Stimulated activated CD8-positive, alpha-beta memory T cell treated with anti-CD3 and anti-CD28 coated beads, Interleukin-12 subunit alpha, Interleukin-12 subunit beta, amount 100 ng/mL, for 4 hours (primary cell): ENCODE measurements around the gene SLIT2.

Experiments
- DNase-seq: peaks from one replicate; pipeline ENCODE4 v3.0.0-alpha.2; 2020; ENCODE audit warnings: low read depth

The SLIT2 gene, protein sequence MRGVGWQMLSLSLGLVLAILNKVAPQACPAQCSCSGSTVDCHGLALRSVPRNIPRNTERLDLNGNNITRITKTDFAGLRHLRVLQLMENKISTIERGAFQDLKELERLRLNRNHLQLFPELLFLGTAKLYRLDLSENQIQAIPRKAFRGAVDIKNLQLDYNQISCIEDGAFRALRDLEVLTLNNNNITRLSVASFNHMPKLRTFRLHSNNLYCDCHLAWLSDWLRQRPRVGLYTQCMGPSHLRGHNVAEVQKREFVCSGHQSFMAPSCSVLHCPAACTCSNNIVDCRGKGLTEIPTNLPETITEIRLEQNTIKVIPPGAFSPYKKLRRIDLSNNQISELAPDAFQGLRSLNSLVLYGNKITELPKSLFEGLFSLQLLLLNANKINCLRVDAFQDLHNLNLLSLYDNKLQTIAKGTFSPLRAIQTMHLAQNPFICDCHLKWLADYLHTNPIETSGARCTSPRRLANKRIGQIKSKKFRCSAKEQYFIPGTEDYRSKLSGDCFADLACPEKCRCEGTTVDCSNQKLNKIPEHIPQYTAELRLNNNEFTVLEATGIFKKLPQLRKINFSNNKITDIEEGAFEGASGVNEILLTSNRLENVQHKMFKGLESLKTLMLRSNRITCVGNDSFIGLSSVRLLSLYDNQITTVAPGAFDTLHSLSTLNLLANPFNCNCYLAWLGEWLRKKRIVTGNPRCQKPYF (N-terminal part only)

DNA sequence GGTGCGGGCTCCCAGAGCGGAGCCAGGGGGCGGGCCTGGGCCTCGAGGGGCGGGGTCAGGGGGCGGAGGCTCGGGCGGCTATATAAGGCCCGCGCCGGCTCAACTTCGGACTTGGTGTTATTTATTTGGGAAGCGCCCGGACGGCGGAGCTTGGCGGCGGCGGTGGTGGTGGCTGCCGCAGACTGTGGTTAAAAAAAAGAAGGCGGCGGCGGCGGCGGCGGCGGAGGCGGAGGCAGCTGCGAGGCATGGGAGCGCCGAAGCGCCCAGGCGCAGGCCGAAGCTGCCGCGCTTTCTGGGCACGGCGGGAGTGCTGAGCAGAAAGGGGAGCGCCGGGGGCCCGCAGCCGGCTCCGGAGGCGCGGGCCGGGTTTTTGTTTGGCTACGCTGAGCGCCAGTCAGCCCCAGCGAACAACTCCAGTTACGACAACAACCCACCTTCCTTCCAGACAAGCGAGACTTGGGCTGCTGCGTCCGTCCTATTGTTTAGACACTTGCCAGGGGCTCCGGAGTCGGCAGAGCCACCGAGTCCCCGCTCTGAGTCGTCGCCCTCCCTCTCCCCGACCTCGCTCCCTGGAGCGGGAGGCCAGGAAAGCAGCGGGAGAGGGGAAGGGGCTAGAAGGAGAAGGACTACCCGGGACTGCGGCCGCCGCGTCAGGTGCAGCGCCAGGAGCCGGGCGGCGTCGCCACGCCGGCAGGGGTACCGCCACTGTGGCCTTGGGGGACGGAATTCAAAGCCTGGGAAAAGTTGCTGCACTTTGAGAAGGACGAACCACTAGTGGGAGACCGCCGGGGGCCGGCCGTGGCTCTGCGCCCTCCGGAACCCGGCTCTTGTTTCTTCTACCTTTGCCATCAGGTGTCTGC, at the start of gene SLIT2:
Gene SLIT2 (plus strand): TSS at position 110 of the 860 bp plus-strand sequence. CDS start 1,911 bp downstream, outside the sequence.
- DNase-seq = no peak

DNA sequence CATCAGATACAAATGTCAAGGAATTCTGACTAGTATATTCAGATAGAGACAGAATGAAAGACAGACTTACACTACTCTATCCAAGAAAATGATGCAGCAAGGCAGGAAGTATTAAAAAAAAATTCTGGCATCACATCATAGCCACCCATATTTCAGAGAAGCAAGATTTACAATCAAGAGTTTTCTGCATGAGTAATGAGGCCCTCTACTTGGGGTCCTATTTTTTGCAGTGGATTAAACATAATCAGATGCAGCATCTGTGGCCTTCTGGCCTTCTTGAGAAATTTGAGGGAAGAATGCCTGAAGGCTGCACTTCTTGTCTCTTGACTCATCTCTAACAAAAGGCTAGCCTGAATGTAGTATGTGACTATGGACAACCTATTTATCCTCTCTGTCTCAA, 48.2 kb upstream of the SLIT2 start:
- DNase-seq = no peak

DNA sequence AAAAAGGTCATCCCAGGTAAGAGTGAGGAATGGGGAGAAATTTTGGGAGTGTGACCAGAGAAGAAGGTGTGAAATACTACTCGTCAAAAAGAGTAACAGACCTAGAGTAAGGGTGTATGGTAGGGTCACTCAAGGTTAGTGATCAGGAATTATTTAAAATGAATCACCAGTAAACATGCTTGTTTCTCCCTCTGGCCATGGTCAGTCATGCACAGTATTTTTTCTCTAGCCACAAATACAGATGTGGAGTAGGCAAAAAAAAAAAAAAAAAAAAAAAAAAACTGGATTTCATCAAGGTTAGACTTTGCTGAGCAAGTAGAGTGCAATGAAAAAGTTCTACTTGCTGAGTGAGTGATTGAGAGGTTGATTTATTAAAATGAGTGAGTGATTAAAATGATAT, 34.2 kb upstream of the SLIT2 start:
- no peak for DNase-seq

DNA sequence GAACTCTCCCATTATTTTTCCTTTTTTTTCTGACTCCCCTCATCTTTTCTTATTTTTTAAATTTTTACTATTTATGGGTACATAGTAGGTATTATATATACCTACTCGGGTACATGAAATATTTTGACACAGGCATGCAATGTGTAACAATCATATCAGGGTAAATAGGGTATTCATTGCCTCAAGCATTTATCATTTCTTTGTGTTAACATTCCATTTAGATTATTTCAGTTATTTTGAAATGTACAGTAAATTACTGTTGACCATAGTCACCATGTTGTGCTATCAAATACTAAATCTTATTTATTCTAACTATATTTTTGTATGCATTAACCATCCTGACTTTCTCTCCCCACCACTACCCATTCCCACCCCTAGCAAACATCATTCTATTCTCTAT, 33.8 kb upstream of the SLIT2 start:
- DNase-seq = no peak

DNA sequence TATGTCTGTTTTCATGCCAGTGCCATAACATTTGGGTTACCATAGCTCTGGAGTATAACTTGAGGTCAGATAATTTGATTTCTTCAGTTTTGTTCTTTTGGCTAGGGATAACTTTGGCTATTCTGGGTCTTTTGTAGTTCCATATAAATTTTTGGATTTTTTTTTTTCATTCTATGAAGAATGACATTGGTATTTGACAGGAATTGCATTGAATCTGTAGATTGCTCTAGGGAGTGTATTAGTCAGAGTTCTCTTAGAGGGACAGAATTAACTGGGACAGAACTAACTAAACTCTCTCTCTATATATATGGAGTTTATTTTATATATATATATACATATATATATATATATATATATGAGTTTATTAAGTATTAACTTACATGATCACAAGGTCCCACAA, 32.2 kb upstream of the SLIT2 start:
- no peak for DNase-seq

DNA sequence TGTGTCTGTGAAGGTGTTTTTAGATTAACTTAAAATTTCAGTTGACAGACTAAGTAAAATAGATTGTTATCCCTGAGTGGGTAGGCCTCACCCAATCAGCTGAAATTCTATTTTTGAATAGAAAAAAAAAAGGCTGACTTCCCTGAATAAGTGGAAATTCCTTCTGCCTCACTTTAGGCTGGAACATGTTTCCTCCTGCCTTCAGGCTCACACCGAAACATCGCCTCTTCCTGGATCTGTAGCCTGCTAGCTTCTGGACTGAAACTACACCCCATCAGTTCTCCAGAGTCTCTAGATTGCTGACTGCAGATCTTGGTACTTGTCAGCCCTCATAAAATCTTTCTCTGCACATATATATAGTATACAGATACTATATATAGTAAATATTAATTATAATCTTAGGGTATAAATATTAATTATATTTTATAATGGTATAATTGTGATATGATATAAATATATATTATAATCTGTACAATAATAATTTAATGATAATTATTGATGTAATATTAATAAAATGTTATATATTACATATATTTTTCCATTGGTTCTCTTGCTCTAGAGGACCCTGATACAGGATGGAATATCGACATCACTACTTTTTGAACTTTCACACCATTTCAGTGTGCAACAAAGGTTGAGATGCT, 13.7 kb upstream of the SLIT2 start:
- no peak for DNase-seq

DNA sequence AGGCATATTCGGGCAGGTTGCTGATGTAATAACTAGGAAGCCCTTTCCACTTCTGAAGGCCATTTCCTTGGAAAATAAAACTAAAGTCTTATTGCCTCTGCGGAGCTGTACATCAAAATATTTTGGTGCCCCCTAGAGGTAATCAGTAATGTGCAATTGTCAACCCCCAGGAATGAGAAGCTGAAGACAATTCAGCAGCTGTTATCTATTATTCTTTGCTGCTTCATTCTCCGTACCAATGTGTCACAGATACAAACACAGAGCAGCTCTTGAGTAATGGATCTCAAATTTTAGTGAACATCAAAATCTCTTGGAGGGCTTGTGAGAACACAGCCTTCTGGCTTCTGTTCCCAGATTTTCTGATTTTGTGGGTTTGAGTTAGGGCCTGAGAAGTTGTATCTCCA, 3.5 kb upstream of the SLIT2 start:
- no peak for DNase-seq

DNA sequence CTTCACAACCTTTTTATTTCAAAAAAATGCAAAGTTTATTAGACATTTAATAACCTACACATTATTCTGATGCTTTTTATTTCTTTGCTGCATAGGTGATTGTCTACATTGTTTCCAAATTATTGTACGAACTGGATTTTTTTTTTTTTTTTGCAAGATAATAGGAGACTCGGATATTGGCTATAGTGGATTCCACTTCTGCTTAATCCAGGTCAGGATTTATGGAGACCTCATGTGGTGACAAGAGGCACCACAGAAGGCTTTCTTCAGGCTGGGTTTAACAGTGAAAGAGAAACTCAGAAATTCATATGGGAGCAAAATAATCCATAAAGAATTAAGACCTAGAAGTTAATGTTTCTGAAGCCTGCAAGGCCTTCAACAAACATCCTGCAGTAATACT, 2.4 kb upstream of the SLIT2 start:
- no peak for DNase-seq

DNA sequence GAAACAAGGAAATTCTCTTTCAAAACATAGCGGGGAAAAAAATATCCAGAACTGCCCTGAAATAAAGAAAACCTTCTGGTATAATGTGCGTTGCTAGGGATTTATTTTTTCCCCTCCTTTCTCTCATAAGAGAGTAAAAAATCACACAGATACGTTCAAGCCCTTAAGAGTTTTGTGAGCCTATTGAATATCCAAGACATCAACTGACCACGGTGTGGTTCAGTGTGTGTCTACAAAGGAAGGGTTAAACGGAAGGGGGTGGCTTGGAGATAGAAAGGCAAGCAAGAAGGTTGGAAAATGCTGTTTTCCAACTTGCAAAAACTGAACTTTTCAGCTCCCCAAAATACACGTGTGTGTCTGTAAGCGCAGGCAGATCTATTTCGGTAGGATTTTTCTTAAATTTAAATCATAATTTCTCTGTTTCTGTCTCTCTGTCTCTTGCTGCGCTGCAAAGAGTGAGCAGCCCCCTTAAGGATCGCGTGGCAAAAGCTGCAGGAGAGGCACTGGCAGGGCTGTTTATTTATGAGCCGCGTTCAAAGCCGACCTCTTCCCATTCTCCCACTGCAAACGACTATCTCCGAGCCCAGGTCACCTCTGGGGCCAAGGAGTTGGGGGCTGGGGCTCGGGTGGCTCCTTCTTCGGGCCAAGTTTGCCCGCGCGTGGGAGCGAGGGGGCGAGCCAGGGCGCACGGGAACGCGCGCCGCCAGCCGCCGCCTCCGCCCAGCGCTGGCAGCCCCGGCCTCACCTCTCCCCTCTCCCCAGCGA, 492 bp upstream of the SLIT2 start:
- DNase-seq = no peak

DNA sequence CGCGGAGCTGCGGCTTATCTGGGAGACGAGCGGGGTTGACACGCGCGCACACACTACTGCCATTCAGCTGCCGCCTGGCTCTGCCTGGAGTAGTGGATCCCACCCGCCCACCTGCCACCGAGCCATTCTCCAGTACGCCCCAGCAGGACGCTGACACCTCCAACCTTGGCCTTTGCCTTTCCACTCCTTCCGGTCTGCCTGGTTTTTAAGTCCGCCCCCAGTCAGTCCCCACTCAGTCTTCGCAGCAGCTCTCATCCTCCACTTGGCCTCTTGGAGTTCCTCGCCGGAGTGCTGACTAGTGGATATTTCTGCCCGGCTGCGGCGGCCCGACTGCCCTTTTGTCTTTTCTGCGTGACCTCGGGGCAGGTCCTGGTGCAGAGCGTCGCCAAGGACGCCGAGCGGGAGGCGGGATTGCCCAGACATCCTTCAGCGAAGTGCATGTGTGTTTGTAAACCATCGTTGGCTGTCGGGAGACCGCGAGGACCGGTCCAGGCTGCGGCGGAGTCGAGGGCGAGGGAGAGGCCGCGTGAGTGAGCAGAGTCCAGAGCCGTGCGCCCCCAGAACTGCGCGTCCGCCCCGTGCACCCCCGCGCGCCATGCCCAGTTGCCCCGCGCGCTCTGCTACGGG, 1.1 kb downstream of the SLIT2 start:
- no peak for DNase-seq

DNA sequence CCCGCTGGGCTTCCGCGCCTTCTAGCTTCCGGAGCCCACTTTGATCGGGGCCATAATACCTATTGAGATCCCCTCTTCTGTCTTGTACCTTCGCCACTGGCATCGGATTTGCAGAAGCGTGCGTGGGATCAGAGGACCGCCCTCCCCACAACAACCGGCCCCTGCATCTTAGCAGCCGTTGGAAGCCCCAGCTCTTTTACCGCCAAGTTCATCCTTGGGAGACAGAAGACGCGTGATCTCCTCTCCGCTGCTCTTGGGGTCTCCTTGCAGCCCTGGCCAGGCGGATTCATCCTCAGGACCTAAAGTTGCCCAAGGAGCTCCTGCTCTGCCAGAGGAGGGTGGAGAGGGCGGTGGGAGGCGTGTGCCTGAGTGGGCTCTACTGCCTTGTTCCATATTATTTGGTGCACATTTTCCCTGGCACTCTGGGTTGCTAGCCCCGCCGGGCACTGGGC, 1.6 kb downstream of the SLIT2 start:
- no peak for DNase-seq

DNA sequence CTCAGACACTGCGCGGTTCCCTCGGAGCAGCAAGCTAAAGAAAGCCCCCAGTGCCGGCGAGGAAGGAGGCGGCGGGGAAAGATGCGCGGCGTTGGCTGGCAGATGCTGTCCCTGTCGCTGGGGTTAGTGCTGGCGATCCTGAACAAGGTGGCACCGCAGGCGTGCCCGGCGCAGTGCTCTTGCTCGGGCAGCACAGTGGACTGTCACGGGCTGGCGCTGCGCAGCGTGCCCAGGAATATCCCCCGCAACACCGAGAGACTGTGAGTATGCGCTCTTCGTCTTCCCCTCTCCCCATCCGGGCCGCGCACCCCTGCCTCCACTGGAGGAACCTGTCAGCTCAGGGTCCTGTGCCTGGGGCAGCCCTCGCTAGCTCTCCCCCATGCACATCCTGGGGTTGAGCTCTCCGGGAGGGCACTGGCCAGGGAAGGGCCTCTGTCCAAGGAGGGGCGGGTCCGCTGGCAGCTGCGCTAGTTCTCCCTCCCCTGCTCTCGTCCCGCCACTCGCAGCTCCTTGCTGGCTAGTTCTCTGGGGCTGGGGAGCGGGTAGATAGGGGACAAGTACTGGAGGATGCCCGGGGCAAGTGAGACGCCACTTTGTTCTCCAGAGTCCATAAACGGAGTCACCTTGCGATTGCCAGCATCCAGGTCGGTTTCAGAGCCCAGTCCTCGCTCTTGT, 2.2 kb downstream of the SLIT2 start:
- no peak for DNase-seq

DNA sequence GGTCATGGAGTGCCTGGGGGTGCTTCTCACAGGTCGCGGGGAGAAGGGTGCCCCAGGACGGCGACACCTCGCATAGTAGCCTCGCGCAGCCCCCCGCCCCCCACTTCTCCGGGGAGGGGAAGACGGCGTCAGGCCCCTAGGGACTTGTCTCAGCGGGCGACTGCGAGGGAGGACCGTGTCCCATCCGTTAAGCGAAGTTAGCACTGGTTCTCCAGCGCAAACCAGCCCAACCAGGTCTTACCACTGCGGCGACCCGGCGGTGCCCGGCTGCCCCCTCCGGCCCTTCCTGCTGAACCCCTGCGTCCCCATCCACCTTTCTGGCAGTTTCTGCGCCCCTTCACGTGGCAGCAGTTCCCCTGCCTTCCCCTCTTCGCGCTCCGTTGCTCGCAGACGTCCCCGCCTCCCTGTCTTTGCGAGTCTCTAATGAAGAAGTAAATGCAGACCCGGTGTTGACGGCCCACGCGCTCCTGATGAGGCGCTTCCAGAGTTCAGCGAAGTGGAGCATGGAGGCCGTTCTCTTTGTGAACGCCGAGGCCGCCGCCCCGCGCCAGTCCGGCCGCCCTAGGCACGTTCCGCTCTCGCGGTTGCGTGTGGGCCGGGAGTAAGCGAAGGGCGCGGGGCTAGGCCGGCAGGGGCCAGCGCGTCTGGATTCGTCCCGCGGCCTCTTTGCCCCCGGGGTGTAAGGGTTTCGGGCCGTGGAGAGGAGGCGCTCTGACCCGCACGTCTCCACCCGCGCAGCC, 3.0 kb downstream of the SLIT2 start:
- no peak for DNase-seq

DNA sequence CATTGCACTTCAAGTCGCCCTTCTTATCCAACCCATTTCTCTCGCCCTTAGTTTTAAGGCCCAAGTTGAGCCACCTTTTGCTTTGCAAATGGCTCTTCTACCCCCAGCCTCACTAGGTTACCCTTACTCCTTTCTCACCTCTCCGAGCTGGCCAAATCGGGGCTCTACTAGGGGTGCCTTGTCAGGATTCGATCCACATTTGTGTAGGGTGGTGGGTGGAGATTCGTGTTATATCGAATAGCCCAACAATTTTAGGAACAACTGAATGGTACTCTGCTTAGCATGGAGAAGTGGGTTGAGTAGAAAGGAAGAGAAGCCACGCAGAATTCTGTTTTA, 3.5 kb downstream of the SLIT2 start:
- DNase-seq = no peak

DNA sequence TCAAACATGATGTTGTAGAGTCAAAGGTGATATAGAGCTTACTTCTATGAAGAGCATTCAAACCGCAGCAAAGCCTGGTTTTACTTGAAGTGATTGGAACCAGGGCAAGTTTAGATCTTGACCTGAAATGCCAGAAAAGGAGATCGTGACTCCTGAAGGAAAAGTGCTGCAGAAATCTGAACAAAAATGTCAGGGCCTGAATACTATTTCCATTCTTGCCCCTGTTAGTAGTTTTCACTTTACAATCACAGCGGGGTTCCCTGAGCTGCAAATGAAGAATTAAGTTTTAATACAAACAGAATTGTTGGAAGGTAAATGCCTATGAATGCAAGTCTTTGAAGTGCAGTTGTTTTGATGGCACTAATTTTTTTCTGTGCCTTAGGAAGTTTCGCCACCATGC, 4.1 kb downstream of the SLIT2 start:
- no peak for DNase-seq

DNA sequence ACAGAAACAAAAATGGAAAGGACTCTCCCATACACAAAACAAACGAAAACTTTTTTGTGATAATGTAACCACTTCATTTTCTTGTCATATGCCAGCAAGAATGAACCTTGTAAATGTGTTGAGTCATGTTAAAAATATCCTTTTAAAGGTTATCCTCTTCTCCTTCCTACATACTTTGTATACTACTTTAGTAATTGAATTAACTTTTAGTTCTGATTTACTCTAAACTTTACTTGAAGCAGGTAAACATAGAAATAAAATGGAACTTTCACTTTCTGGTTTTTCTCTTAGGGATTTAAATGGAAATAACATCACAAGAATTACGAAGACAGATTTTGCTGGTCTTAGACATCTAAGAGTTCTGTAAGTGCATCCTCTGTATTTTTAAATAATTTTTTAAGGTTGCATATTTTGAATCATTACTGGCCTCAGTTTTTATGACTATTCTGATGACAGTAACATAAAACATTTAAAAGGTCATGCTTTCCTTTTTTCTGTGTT, 4.7 kb downstream of the SLIT2 start:
- no peak for DNase-seq

DNA sequence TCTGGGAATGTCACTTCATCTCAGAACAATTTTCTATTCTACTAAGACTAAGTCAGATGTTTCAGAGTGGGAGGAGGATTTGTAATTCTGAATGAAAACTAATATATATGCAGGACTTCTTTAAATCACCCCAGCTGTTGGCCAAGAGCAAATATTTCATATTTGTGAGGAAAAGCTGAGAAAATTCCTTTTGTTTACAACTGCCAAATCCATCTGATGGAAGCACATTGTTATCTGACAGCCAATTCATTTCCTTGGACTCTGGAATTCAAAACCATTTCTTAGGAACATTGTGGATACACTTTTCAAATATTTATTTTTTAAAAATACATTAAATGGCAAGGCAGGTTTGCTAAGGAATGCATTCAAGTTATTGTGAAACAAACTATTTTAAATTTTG, 8.0 kb downstream of the SLIT2 start:
- DNase-seq = no peak

DNA sequence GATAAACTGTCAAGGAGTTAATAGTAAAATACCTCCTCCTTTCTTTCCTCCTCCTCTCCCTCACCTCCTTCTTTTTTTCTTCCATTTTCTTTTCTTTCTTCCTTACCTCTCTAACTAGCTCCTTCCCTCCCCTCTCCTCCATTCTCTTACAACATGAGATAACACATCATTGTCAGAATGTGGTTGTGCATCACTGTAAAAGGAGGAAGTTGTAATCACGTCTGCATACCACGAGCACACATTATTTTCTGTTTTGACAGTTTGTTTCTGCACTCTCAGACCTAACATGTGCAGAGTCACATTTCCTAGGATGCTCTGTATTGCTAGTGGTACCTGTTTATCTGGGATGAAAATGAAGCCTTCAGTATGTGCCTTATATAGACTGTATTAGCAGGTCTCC, 9.1 kb downstream of the SLIT2 start:
- DNase-seq = no peak

DNA sequence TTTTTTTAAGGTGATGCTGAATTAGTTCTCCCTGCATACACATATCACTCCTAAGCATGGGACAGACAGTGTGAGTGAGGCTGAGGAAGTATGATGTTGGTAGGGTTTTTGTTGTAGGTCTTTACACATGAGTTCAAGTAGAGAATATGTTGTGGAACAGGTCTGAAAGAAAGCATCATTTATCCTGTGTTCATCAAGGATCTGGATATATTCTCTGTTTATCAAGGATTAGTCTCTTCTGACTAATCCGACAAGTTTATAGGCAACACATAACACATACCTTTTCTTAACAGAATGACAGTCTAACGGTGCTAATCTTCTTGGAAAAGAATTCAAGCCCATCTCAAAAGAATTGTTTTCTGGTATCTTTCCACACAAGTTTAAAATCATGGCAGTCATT, 10.5 kb downstream of the SLIT2 start:
- no peak for DNase-seq

DNA sequence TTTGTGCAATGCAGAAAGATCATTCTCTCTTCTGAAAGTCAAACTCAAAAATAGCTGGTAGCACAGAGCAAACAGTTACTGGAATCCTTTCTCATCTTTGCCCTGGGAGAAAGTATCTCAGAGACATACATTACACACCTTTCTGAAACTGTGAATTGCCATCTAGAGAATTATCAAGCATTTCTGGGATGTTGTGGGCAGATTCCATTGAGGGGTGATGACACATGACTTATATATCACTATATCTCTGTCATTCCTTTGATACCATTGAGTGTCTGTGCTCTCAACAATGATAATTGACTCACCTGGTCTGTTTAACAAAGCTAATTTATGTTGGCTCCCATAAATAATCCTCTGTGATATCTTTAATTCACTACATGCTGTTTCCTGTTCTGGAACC, 13.0 kb downstream of the SLIT2 start:
- no peak for DNase-seq
